Measurements from ENCODE around the gene PTRH1.

GRCh38 chr9:127730799-127731410 lies 15.4 kb upstream of the PTRH1 start:
- TF ChIP-seq CTCF (conservative IDR thresholded peaks at IDR 0.05; ENCODE audit: low read depth, low read length) (no peak), POLR2A (IDR thresholded peaks at IDR 0.05; ENCODE audit: low read depth, low read length) (no peak), FOS (IDR thresholded peaks at IDR 0.05; ENCODE audit: low read depth, low read length) (no peak), RFX5 (IDR thresholded peaks at IDR 0.05; ENCODE audit: low read depth, low read length) (no peak), USF2 (IDR thresholded peaks at IDR 0.05; ENCODE audit: low read depth, low read length) (no peak), MAZ (IDR thresholded peaks at IDR 0.05; ENCODE audit: borderline replicate concordance, low read depth, low read length) (no peak), CEBPB (IDR thresholded peaks at IDR 0.05; ENCODE audit: low read depth, low read length) (no peak)

Measured in IMR-90 (cell line).